Subcutaneous adipose tissue (tissue), 4 donors: ENCODE data around the gene RPL10. TPM values are rescaled to one million over a fixed set of nuclear protein-coding genes. Genes with fewer than 3 reads are reported as not detected.

ENCODE experiments used
- total RNA-seq, 4 donors: library from RNA; depleted of rRNA; stranded (reverse); fragments of >200 nt; gene quantifications; one replicate each; pipeline ENCODE4 v1.1.0, GENCODE V29; 2016
- TF ChIP-seq, protein P1 (sequence below): fragments of 450-650 bp; IDR thresholded peaks from one replicate; pipeline ENCODE4 v1.5.1; 2016; ENCODE audit warnings: low read depth, mild to moderate bottlenecking, control low read depth, antibody characterized with exemption, moderate library complexity

RPL10 gene
- total RNA-seq, 4 donors from 2014 or later = 3,672 to 6,817 (median 5,466) TPM

DNA sequence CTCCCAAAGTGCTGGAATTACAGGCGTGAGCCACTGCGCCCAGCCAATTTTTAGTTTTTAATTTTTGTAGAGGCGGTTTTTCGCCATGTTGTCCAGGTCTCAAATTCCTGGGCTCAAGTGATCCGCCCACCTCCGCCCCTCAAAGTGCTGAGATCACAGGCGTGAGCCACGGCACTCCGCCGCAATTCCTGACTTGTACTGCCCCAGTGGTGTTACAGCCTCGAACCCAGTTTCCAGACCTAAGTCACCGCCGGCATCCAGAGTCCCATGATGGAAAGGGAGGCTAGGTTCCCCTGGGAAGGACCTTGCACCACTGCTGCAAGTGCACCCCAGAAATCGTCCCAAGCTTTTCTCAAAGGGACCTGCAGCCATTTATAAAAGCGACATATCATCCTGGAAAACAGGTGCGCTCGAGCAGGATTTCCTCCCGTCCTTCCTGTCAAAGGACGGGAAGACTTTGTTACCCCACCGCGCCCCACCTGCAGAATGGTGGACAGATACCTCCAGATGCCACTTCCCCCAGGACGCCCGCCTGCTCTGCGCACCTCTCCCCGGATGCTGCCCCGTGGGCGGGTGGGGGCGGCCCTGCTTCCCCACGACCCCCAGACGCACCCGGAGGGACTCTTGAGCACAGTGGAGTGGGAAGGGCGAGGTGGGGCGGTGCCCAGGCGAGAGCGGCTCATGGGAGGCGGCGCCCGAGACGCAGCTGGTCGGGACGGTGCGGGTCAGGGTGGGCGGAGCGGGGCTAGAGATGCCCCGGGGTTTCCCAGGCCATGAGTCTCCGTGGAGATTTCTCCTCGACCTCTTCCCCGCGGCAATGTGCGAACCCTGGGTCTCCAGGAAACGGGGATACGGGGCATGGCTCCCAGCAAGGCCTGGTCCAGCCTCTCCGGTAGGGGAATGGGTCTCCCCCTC lies 947 bp upstream of the RPL10 start:
- TF ChIP-seq, protein P1, sequence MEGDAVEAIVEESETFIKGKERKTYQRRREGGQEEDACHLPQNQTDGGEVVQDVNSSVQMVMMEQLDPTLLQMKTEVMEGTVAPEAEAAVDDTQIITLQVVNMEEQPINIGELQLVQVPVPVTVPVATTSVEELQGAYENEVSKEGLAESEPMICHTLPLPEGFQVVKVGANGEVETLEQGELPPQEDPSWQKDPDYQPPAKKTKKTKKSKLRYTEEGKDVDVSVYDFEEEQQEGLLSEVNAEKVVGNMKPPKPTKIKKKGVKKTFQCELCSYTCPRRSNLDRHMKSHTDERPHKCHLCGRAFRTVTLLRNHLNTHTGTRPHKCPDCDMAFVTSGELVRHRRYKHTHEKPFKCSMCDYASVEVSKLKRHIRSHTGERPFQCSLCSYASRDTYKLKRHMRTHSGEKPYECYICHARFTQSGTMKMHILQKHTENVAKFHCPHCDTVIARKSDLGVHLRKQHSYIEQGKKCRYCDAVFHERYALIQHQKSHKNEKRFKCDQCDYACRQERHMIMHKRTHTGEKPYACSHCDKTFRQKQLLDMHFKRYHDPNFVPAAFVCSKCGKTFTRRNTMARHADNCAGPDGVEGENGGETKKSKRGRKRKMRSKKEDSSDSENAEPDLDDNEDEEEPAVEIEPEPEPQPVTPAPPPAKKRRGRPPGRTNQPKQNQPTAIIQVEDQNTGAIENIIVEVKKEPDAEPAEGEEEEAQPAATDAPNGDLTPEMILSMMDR = no peak

DNA sequence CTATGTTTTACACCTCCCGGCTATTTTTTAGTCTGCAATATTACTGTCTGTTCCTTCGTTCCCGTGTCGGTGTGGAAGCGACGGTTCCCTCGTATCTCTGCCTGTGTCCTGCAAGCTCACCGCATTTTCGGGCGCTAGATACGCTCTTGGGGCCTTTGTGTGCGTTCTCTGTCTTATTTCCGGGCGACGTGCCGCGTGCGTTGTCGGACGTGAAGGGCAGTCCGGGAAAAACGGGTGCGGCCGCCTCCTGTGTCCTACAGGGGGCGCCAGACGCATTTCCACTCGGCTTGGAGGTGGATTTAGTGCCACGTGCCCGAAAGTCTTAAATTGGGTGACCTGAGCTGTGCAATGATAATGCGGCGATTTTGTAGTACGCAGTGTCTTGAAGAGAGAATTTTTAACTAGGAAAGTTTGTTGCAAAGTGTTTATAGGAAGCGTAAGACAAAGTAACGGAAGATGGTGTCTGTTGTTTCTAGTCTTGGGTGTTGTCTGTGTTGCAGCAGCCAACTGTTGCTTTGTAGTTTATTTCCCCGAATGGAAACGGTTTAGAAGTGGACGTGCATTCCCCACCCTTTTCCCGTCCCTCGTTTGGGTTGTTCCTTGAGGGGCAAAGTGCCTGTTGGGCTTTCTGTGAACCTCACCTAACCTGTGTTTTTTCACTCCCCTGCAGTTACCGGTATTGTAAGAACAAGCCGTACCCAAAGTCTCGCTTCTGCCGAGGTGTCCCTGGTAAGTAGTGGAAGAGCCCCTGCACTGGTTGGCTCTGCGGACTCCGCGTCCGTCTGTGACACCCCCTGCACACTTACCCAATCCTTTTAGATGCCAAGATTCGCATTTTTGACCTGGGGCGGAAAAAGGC lies 720 bp downstream of the RPL10 start:
- TF ChIP-seq, protein P1 = no peak

DNA sequence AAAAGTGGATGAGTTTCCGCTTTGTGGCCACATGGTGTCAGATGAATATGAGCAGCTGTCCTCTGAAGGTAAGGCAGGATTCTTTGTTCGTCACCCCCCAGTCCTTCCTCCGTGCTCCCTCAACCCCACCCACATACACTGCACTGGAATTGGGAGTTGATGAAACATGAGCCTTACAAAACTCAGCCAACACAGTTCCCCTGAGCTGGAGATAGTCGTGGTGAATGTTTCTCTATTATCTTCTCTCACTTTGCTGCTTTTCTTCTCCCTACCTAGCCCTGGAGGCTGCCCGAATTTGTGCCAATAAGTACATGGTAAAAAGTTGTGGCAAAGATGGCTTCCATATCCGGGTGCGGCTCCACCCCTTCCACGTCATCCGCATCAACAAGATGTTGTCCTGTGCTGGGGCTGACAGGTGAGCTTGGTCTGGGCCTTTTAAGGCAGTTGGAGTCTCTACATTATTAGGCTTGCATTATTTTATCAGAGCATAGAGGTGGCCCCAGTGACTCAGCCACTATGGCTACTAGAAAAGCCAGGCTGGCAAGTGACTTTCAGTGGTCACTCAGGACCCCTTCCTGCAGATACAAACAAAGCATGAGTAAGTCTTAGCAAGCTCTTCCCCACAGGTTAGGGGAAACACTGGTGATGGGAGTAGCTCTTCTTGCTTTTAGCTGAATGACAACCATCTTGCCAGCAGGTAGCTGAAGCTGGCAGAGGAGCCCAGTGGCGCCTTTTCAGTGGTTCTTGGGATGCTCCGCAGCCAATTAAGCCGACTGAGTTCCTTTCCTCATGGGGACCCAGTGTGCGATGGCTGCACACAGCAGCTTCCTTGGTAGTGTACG lies 1.6 kb downstream of the RPL10 start:
- TF ChIP-seq, protein P1 = no peak

DNA sequence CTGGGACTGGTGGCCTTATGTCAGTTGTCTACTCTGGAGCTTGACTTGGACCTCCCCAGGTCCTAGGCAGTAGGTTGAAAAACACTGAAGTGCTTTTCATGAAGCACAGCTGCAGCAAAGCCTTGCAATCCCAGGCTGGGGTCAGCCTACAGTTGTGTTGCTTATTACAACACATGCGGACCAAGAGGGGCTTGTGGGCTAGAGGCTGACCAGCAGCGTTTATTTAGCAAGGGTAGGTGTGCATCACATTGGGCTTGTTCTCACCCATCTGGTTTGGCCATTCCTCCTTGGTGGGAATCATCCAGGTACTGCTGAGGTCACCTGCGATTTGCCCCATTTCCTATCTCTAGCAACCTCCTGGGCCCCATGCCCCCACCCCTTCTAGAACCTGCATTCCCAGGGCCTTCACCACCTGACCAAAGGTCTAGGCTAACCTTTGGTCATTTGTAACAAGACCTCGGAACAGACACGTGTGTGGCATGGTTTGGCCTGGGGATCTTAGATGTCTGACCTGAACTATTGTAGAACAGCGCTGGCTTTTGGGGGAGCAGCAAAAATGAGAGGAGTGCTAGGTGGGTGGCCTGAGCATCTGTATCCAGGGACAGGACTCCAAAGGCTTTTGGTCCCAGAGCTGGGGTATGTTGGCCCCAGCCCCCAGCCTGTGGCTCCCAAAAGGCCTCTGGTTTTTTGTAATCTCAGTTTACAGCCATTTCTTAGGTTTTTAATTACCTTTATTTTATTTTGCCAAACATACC lies 3.0 kb downstream of the RPL10 start:
- TF ChIP-seq, protein P1 = no peak

DNA sequence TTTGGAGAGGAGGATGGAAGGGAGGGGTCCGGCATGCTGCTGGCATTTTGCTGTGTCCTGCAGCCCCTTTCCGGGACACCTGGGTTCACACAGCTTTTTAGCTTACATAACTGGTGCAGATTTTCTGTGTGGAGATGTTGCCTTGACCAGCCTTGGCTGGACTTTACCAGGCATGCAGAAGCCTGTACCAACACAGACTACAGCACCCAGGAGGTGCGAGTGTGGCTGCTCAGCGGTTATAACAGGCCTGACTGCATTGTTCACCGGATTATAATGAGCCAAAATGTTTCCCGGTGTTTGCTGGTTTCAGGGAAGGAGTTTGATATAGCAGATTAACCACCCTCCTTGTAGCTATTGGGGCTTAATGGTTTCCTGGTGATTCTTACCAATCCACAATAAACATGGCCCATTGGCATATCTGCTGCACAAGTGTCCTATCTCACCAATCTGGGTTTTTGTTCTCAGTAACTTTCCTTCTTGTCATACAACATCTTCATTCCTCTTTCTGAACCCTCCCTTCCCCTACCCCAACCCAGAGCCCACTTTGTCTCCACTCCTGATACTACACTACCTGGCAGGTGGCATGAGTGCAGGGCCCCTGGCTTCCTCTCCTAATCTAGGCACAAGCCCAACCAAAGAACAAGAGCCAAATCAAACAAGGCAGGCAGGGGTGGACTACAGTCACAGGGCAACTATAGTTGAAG lies 3.9 kb downstream of the RPL10 start:
- TF ChIP-seq, protein P1 = no peak

DNA sequence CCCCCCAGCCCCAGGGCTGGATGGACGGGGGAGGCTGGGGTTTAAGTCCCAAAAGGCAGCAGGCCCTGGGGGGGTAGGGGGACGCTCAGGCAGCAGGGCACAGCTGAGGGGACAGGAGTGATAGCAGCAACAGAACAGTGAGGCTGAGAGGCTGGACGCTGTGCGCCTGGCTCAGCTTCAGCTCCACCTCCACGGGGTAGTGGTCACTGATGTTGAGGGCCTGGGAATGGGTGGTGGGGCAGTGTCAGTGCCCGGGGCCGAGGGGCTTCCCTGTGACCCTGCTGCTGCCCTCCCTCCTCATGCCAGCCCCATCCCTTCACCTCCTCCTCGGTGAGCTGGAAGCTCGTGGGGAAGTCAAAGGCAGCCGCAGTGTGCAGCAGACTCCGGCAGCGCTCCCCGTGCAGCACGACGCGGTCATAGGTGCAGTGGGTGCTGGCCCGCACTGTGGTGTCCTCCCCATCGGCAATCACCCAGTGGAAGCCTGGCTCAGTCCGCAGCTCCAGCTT lies 4.5 kb downstream of the RPL10 start:
- TF ChIP-seq, protein P1 = no peak
